Cardiac atrium fibroblast (primary cell): Measurements from ENCODE around the gene SPATA31A6. TPM values are rescaled to one million over a fixed set of nuclear protein-coding genes. Genes with fewer than 3 reads are reported as not detected.

Experiments
- total RNA-seq: library from RNA; depleted of rRNA; stranded (reverse); fragments of >200 nt; gene quantifications from 2 replicates; pipeline ENCODE4 v1.2.3, GENCODE V29; 2015

SPATA31A6 gene
- not detected in 2 replicates for total RNA-seq

GRCh38 chr9:42183359-42183758, at the start of gene SPATA31A6:
Gene SPATA31A6 (plus strand): TSS chr9:42183659. CDS start chr9:42183688, 29 bp downstream.

Other genes starting within 250 kb of the SPATA31A6 start
- 4.5 and 8.5 TPM in 2 replicates for gene CNTNAP3B, start 54.2 kb upstream of the SPATA31A6 start, total RNA-seq